ENCODE results near the gene APAF1.

Gene APAF1

GRCh38 chr12:98724384-98725155 is 79.5 kb downstream of the APAF1 start:
- in situ Hi-C loops (cut with HindIII; ENCODE audit: low pct_ligation_motif_present, low sequenced_read_pairs): no loop called here
- TF ChIP-seq CTCF (IDR thresholded peaks at IDR 0.05; ENCODE audit: low read depth, low read length, missing control alignments): no peak
- no peak overlapping the region for H3K4me3 ChIP-seq (ENCODE audit: low read depth, low read length)
- H3K27me3 ChIP-seq (replicated peaks): no peaks in the 10 kb centered on the region
- H3K36me3 ChIP-seq (replicated peaks): peaks cover 17% of the 10 kb centered on the region
- DNase-seq: no peak
- no peak overlapping the region for H3K27ac ChIP-seq

GRCh38 chr12:98725476-98726247 is 80.6 kb downstream of the APAF1 start:
- Histone ChIP-seq H3K4me3 (ENCODE audit: low read depth, low read length) (no peak overlapping the region), H3K27ac (peak overlapping the region; percentile 2), H3K27me3 (replicated peaks) (no peaks in the 10 kb centered on the region), H3K36me3 (replicated peaks) (peaks cover 17% of the 10 kb centered on the region)
- DNase-seq: peak; percentile 77
- in situ Hi-C loops (cut with HindIII; ENCODE audit: low pct_ligation_motif_present, low sequenced_read_pairs): no loop called here
- peak; percentile 79 for TF ChIP-seq CTCF (IDR thresholded peaks at IDR 0.05; ENCODE audit: low read depth, low read length, missing control alignments)

- no peak for DNase-seq
- H3K27ac ChIP-seq: no peak overlapping the region
- peaks cover 22% of the 10 kb centered on the region for H3K36me3 ChIP-seq (replicated peaks)
- in situ Hi-C loops (cut with HindIII; ENCODE audit: low pct_ligation_motif_present, low sequenced_read_pairs): no loop called here
- no peak for TF ChIP-seq CTCF (IDR thresholded peaks at IDR 0.05; ENCODE audit: low read depth, low read length, missing control alignments)
- no peaks in the 10 kb centered on the region for H3K27me3 ChIP-seq (replicated peaks)
- no peak overlapping the region for H3K4me3 ChIP-seq (ENCODE audit: low read depth, low read length)
Measured at GRCh38 chr12:98727196-98727595, 82.1 kb downstream of the APAF1 start.

GRCh38 chr12:98730412-98730811 is 85.3 kb downstream of the APAF1 start:
- no peak overlapping the region for H3K4me3 ChIP-seq (ENCODE audit: low read depth, low read length)
- in situ Hi-C loops (cut with HindIII; ENCODE audit: low pct_ligation_motif_present, low sequenced_read_pairs): no loop called here
- no peak for DNase-seq
- no peaks in the 10 kb centered on the region for H3K27me3 ChIP-seq (replicated peaks)
- no peak for TF ChIP-seq CTCF (IDR thresholded peaks at IDR 0.05; ENCODE audit: low read depth, low read length, missing control alignments)
- H3K27ac ChIP-seq: no peak overlapping the region
- peaks cover 20% of the 10 kb centered on the region for H3K36me3 ChIP-seq (replicated peaks)

GRCh38 chr12:98733667-98734350 is 88.7 kb downstream of the APAF1 start:
- in situ Hi-C loops (cut with HindIII; ENCODE audit: low pct_ligation_motif_present, low sequenced_read_pairs): no loop called here
- TF ChIP-seq CTCF (IDR thresholded peaks at IDR 0.05; ENCODE audit: low read depth, low read length, missing control alignments): no peak
- DNase-seq: no peak

More at GRCh38 chr12:98733667-98734350, 88.7 kb downstream of the APAF1 start:
- Histone ChIP-seq H3K36me3 (replicated peaks) (peaks cover 11% of the 10 kb centered on the region), H3K4me3 (ENCODE audit: low read depth, low read length) (no peak overlapping the region), H3K27me3 (replicated peaks) (no peaks in the 10 kb centered on the region), H3K27ac (no peak overlapping the region)
